Measurements from ENCODE around the gene SLC16A2. TPM values are rescaled to one million over a fixed set of nuclear protein-coding genes. Genes with fewer than 3 reads are reported as not detected.
"Not testable (repeated sequence)": the region's sequence is repeated elsewhere in the genome, so short reads cannot be mapped to it uniquely, and the experiment has no call there.

SLC16A2 gene
- polyA plus RNA-seq, 1 experiment = 61.6 TPM

GRCh38 chrX:74510401-74510800, 89.1 kb downstream of the SLC16A2 start:
- ChIA-PET CTCF (interaction anchor here (1.1 kb wide), 1 partner anchor 51 kb away, joined by 3 read pairs; no protein-coding TSS in a partner anchor), POLR2A (no interaction called here)
- Histone ChIP-seq H3K27me3 (ENCODE audit: control insufficient read depth, insufficient read depth, low read length) (no peaks in the 10 kb centered on the region), H3K36me3 (ENCODE audit: control insufficient read depth, insufficient read depth, low read length) (no peaks in the 10 kb centered on the region), H3K4me3 (ENCODE audit: low read depth, low read length) (no peak overlapping the region)
- DNase-seq (ENCODE audit: low read depth) = no peak
- TF ChIP-seq CTCF (IDR thresholded peaks at IDR 0.05; ENCODE audit: insufficient read depth, low read depth, low read length) = no peak

DNA sequence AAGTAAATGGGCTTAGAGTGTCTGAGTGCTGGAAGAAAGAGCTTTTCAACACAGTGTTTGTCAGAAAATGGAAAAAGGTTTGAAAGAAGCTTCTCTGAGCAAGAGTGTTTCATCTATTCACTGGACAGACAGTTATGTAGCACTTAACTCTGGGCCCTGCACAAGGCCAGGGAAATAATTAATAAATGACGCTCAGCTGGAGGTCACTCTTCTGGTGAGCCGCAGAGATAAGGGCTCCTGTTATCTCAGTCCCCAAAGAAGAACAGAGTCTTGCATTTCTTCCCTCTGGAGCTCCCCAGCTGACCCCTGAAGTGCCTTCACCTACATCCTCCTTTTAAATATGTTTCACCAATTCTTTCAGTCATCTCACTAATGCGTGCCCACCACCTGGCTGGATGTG, 90.4 kb downstream of the SLC16A2 start:
- CTCF ChIA-PET = no interaction called here

GRCh38 chrX:74514384-74514783, 93.1 kb downstream of the SLC16A2 start:
- no peaks in the 10 kb centered on the region for H3K36me3 ChIP-seq (ENCODE audit: control insufficient read depth, insufficient read depth, low read length)
- TF ChIP-seq CTCF (IDR thresholded peaks at IDR 0.05; ENCODE audit: insufficient read depth, low read depth, low read length) = no peak
- no peaks in the 10 kb centered on the region for H3K27me3 ChIP-seq (ENCODE audit: control insufficient read depth, insufficient read depth, low read length)
- CTCF ChIA-PET = interaction anchor here (1.3 kb wide), 1 partner anchor 131 kb away, joined by 3 read pairs; no protein-coding TSS in a partner anchor
- no peak for DNase-seq (ENCODE audit: low read depth)
- POLR2A ChIA-PET = no interaction called here
- no peak overlapping the region for H3K4me3 ChIP-seq (ENCODE audit: low read depth, low read length)

More for the DNA sequence above, 90.4 kb downstream of the SLC16A2 start:
- POLR2A ChIA-PET = no interaction called here
- Histone ChIP-seq H3K36me3 (ENCODE audit: control insufficient read depth, insufficient read depth, low read length) (no peaks in the 10 kb centered on the region), H3K4me3 (ENCODE audit: low read depth, low read length) (no peak overlapping the region), H3K27me3 (ENCODE audit: control insufficient read depth, insufficient read depth, low read length) (no peaks in the 10 kb centered on the region)
- DNase-seq (ENCODE audit: low read depth) = no peak
- TF ChIP-seq CTCF (IDR thresholded peaks at IDR 0.05; ENCODE audit: insufficient read depth, low read depth, low read length) = no peak

- Histone ChIP-seq H3K36me3 (ENCODE audit: control insufficient read depth, insufficient read depth, low read length) (no peaks in the 10 kb centered on the region), H3K4me3 (ENCODE audit: low read depth, low read length) (no peak overlapping the region), H3K27me3 (ENCODE audit: control insufficient read depth, insufficient read depth, low read length) (no peaks in the 10 kb centered on the region)
- TF ChIP-seq CTCF (IDR thresholded peaks at IDR 0.05; ENCODE audit: insufficient read depth, low read depth, low read length) = no peak
- CTCF ChIA-PET = interaction anchor here (0.8 kb wide), 1 partner anchor 83 kb away, joined by 3 read pairs; no protein-coding TSS in a partner anchor
- DNase-seq (ENCODE audit: low read depth) = no peak
- POLR2A ChIA-PET = no interaction called here
Measured at GRCh38 chrX:74515356-74515755, 94.1 kb downstream of the SLC16A2 start.

GRCh38 chrX:74516013-74516412, 94.7 kb downstream of the SLC16A2 start:
- POLR2A ChIA-PET; H3K27me3 ChIP-seq (ENCODE audit: control insufficient read depth, insufficient read depth, low read length); H3K4me3 ChIP-seq (ENCODE audit: low read depth, low read length); DNase-seq (ENCODE audit: low read depth); H3K36me3 ChIP-seq (ENCODE audit: control insufficient read depth, insufficient read depth, low read length): not testable (repeated sequence)
- CTCF ChIA-PET = interaction anchor here (0.8 kb wide), 1 partner anchor 83 kb away, joined by 3 read pairs; no protein-coding TSS in a partner anchor

GRCh38 chrX:74519870-74520269, 98.6 kb downstream of the SLC16A2 start:
- H3K36me3 ChIP-seq (ENCODE audit: control insufficient read depth, insufficient read depth, low read length) = no peaks in the 10 kb centered on the region
- ChIA-PET POLR2A (no interaction called here), CTCF (no interaction called here)
- no peaks in the 10 kb centered on the region for H3K27me3 ChIP-seq (ENCODE audit: control insufficient read depth, insufficient read depth, low read length)
- no peak for TF ChIP-seq CTCF (IDR thresholded peaks at IDR 0.05; ENCODE audit: insufficient read depth, low read depth, low read length)
- no peak for DNase-seq (ENCODE audit: low read depth)
- no peak overlapping the region for H3K4me3 ChIP-seq (ENCODE audit: low read depth, low read length)
